Spleen (tissue), 7 donors: Measurements from ENCODE around the gene POLH.

ENCODE experiments used
- CTCF ChIP-seq, 11 experiments: fragments of 200-600 bp in 7 of 11; fragments of 450-650 bp in 4 of 11; sonication (generic) in 4 of 11; IDR thresholded peaks in 8 of 11; conservative IDR thresholded peaks in 3 of 11; 1 replicate in 7 of 11; 2 replicates in 4 of 11; pipeline versions ENCODE4 v1.4.0 to v1.8.0; 2016 to 2021; ENCODE audit warnings: antibody characterized with exemption in 11 of 11, inconsistent platforms in 4 of 11, mild to moderate bottlenecking in 1 of 11
- POLR2A ChIP-seq, 3 donors: fragments of 450-650 bp; IDR thresholded peaks; one replicate each; pipeline ENCODE4 v1.5.1; 2017; ENCODE audit warnings: antibody characterized with exemption in 3 of 3, mild to moderate bottlenecking in 1 of 3
- POLR2AphosphoS5 ChIP-seq, 3 donors: sonication (generic); formaldehyde crosslinking; IDR thresholded peaks; one replicate each; pipeline ENCODE4 v1.5.1; 2017; ENCODE audit warnings: antibody characterized with exemption in 3 of 3
- donor health status: DM: no; HTN: no; CAD: no; lungs with moderate emphysema.
- donor health status: DM: no; HTN: no; CAD: no.
- donor health status: DM: no; HTN: no; CAD: no.

- TF ChIP-seq CTCF (IDR thresholded peaks at IDR 0.05 in 8 of 11, conservative IDR thresholded peaks at IDR 0.05 in 3 of 11) (no peak), POLR2A (IDR thresholded peaks at IDR 0.05) (no peak), POLR2AphosphoS5 (IDR thresholded peaks at IDR 0.05) (no peak)
Observed at GRCh38 chr6:43658161-43658560, 82.2 kb downstream of the POLH start.
